Measurements from ENCODE around the gene TGFB2. TPM values are rescaled to one million over a fixed set of nuclear protein-coding genes. Genes with fewer than 3 reads are reported as not detected.

The TGFB2 gene
- total and polyA plus RNA-seq, 2 donors (not counting 3 experiments of a cell fraction or from before 2014, with no cell fraction given): 21.2 to 43.5 TPM

DNA sequence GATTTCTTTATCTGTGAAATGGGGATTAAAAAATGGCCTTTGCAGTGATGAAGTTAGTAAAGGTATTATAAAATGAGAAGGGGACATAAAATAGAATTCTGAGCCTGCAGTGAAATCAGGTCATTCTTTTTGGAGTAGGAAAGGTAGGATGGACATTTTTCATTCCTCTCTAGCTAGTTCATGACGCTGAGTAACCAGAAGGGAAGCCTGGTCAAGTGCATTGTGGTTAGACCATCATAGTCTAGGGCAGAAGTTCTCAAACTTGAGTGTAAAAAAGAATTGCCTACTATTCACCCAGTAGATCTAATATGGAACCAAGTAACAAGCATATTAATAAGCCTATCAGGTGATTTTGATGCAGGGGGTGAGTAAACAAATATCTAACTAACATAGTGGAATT is 50.8 kb downstream of the TGFB2 start:
- DNase-seq (ENCODE audit: low read depth, low spot score): no peak
- Histone ChIP-seq H4K20me1 (replicated peaks; ENCODE audit: control insufficient read depth, extremely low read depth, insufficient read depth, low read length) (no peaks in the 10 kb centered on the region), H3K36me3 (ENCODE audit: control insufficient read depth in 2 of 2, extremely low read depth in 1 of 2, insufficient read depth in 2 of 2, low read length in 2 of 2) (no peaks in the 10 kb centered on the region), H3K79me2 (ENCODE audit: control insufficient read depth, insufficient read depth, low read length) (no peaks in the 10 kb centered on the region), H3K9me1 (replicated peaks; ENCODE audit: control insufficient read depth, extremely low read depth, insufficient read depth, low read length) (no peaks in the 10 kb centered on the region), H3K9ac (replicated peaks; ENCODE audit: extremely low read depth, insufficient read depth, low read length) (no peak overlapping the region), H3K27me3 (ENCODE audit: control insufficient read depth in 2 of 2, insufficient read depth in 2 of 2, low read length in 2 of 2) (no peaks in the 10 kb centered on the region), H2AFZ (ENCODE audit: low read depth, low read length) (no peak overlapping the region), H3K4me3 (replicated peaks in 1 of 3; ENCODE audit: insufficient read depth in 1 of 3, low read depth in 1 of 3, low read length in 3 of 3) (no peak overlapping the region), H3K9me3 (replicated peaks; ENCODE audit: control insufficient read depth, insufficient read depth, low read length) (no peaks in the 10 kb centered on the region), H3K4me1 (ENCODE audit: control insufficient read depth, extremely low read depth, insufficient read depth, low read length) (peaks cover 5% of the 10 kb centered on the region), H3K4me2 (ENCODE audit: insufficient read depth, low read length) (no peak overlapping the region), H3K27ac (ENCODE audit: insufficient read depth, low read depth, low read length) (no peak overlapping the region)
- intact Hi-C loops (cut with micrococcal nuclease) (no loop called here), dilution Hi-C loops (cut with MboI; ENCODE audit: extremely low pct_ligation_motif_present, low sequenced_read_pairs) (no loop called here)
- CTCF ChIA-PET: interaction anchor here (0.9 kb wide), 1 partner anchor 96 kb away, joined by 3 read pairs; no protein-coding TSS in a partner anchor
- POLR2A ChIA-PET: no interaction called here
- TF ChIP-seq EZH2 (IDR thresholded peaks at IDR 0.05; ENCODE audit: borderline replicate concordance, low read depth, low read length, severe bottlenecking) (no peak), MYC (IDR thresholded peaks at IDR 0.05; ENCODE audit: low read depth, low read length) (no peak), FOS (IDR thresholded peaks at IDR 0.05; ENCODE audit: borderline replicate concordance, insufficient read depth, low read length) (no peak), JUN (IDR thresholded peaks at IDR 0.05; ENCODE audit: borderline replicate concordance, insufficient read depth, insufficient read length, low read depth) (no peak), POLR2A (IDR thresholded peaks at IDR 0.05; ENCODE audit: low read depth, low read length) (no peak), GATA2 (IDR thresholded peaks at IDR 0.05; ENCODE audit: insufficient read depth, insufficient read length, low read depth, low read length) (no peak), POLR2AphosphoS5 (IDR thresholded peaks at IDR 0.05; ENCODE audit: insufficient read depth, low read depth, low read length) (no peak)
- TF ChIP-seq, protein P1, sequence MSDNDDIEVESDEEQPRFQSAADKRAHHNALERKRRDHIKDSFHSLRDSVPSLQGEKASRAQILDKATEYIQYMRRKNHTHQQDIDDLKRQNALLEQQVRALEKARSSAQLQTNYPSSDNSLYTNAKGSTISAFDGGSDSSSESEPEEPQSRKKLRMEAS (IDR thresholded peaks at IDR 0.05; ENCODE audit: insufficient read depth, insufficient read length): no peak
- TF ChIP-seq, protein P2, sequence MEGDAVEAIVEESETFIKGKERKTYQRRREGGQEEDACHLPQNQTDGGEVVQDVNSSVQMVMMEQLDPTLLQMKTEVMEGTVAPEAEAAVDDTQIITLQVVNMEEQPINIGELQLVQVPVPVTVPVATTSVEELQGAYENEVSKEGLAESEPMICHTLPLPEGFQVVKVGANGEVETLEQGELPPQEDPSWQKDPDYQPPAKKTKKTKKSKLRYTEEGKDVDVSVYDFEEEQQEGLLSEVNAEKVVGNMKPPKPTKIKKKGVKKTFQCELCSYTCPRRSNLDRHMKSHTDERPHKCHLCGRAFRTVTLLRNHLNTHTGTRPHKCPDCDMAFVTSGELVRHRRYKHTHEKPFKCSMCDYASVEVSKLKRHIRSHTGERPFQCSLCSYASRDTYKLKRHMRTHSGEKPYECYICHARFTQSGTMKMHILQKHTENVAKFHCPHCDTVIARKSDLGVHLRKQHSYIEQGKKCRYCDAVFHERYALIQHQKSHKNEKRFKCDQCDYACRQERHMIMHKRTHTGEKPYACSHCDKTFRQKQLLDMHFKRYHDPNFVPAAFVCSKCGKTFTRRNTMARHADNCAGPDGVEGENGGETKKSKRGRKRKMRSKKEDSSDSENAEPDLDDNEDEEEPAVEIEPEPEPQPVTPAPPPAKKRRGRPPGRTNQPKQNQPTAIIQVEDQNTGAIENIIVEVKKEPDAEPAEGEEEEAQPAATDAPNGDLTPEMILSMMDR (IDR thresholded peaks at IDR 0.05; ENCODE audit: extremely low read depth in 1 of 2, insufficient read depth in 1 of 2, low read depth in 1 of 2, low read length in 2 of 2): no peak
- no TSS peak for BruUV-seq (replicated peaks)
- FAIRE-seq: no peak
